B cell (primary cell): ENCODE measurements around the gene SYMPK. TPM values are rescaled to one million over a fixed set of nuclear protein-coding genes. Genes with fewer than 3 reads are reported as not detected.

Source experiments
- ATAC-seq: fragments of 200-7000 bp; cut with Tn5 transposase; one replicate; pipeline ENCODE4 v1.10.0; 2021; ENCODE audit warnings: low read depth, mild to moderate bottlenecking, moderate number of reproducible peaks, moderate library complexity
- CTCF ChIA-PET: fragments of 350-600 bp; sonication (Branson Sonifier 250); formaldehyde crosslinking; loops from one replicate; lab custom pipeline; 2021; ENCODE audit warnings: antibody characterized with exemption, inconsistent platforms; lab: Charles Lee
- POLR2A ChIA-PET: fragments of 350-600 bp; sonication (Branson Sonifier 250); formaldehyde crosslinking; loops from one replicate; lab custom pipeline; 2021; ENCODE audit warnings: antibody characterized with exemption; lab: Charles Lee
- DNase-seq: peaks from one replicate; pipeline ENCODE4 v3.0.0; 2013
- H2AFZ ChIP-seq: 2 replicates; pipeline ENCODE4 v1.6.1; 2012; ENCODE audit warnings: mild to moderate bottlenecking, low read depth, low read length; ENCODE audit not compliant: insufficient read depth, poor library complexity, severe bottlenecking
- H3K27ac ChIP-seq, 2 donors: 1 replicate in 1 of 2; 2 replicates in 1 of 2; pipeline ENCODE4 v1.5.1; 2012 to 2013; ENCODE audit warnings: low read length in 2 of 2, mild to moderate bottlenecking in 2 of 2, moderate library complexity in 1 of 2
- H3K27me3 ChIP-seq, 4 experiments: fragments of 200-600 bp in 1 of 4; sonication (generic) in 1 of 4; replicated peaks in 1 of 4; 1 replicate in 2 of 4; 2 replicates in 2 of 4; pipeline versions ENCODE4 v1.6.1 to v1.7.0; 2013 to 2016; ENCODE audit warnings: low read length in 3 of 4, mild to moderate bottlenecking in 2 of 4, mixed read lengths in 1 of 4, moderate library complexity in 1 of 4; ENCODE audit not compliant: insufficient read depth in 4 of 4, control insufficient read depth in 3 of 4; ENCODE audit errors: control extremely low read depth in 1 of 4
- H3K36me3 ChIP-seq, 2 experiments: replicated peaks in 1 of 2; 1 replicate in 1 of 2; 2 replicates in 1 of 2; pipeline versions ENCODE4 v1.6.1 to v1.7.1; 2013; ENCODE audit warnings: low read length in 1 of 2; ENCODE audit not compliant: insufficient read depth in 2 of 2, control insufficient read depth in 1 of 2; ENCODE audit errors: control extremely low read depth in 1 of 2, extremely low read depth in 1 of 2
- H3K4me1 ChIP-seq, 2 donors: fragments of 200-600 bp in 1 of 2; sonication (generic) in 1 of 2; 1 replicate in 1 of 2; 2 replicates in 1 of 2; pipeline versions ENCODE4 v1.5.1 to v1.6.1; 2013 to 2017; ENCODE audit warnings: low read length in 2 of 2; ENCODE audit not compliant: control insufficient read depth in 2 of 2, insufficient read depth in 2 of 2
- H3K4me2 ChIP-seq: replicated peaks from 2 replicates; pipeline ENCODE3; 2012; ENCODE audit warnings: mild to moderate bottlenecking, low read depth, low read length; ENCODE audit not compliant: poor library complexity, severe bottlenecking
- H3K4me3 ChIP-seq, 5 experiments: fragments of 200-600 bp in 1 of 5; sonication (generic) in 1 of 5; 1 replicate in 3 of 5; 2 replicates in 2 of 5; pipeline versions ENCODE4 v1.5.1 to v1.7.0; 2011 to 2016; ENCODE audit warnings: low read length in 4 of 5, mild to moderate bottlenecking in 4 of 5, low read depth in 2 of 5, control low read depth in 1 of 5, moderate library complexity in 1 of 5; ENCODE audit not compliant: insufficient read depth in 1 of 5; ENCODE audit errors: control extremely low read depth in 1 of 5, extremely low read depth in 1 of 5
- H3K79me2 ChIP-seq: fragments of 200-600 bp; sonication (generic); one replicate; pipeline ENCODE4 v1.6.0; 2016; ENCODE audit warnings: low read length; ENCODE audit not compliant: control insufficient read depth, insufficient read depth
- H3K9ac ChIP-seq: fragments of 200-600 bp; sonication (generic); 2 replicates; pipeline ENCODE4 v1.6.1; 2017; ENCODE audit warnings: mild to moderate bottlenecking, low read length, moderate library complexity
- H3K9me3 ChIP-seq, 3 donors: one replicate each; pipeline versions ENCODE4 v1.6.1 to v1.7.1; 2013; ENCODE audit warnings: low read length in 2 of 3; ENCODE audit not compliant: control insufficient read depth in 2 of 3, insufficient read depth in 1 of 3; ENCODE audit errors: control extremely low read depth in 1 of 3
- H4K20me1 ChIP-seq: 2 replicates; pipeline ENCODE4 v1.6.0; 2012; ENCODE audit warnings: mild to moderate bottlenecking, low read length; ENCODE audit not compliant: insufficient read depth, control insufficient read depth, poor library complexity, severe bottlenecking
- H3K27ac Mint-ChIP-seq: one replicate; pipeline ENCODE4 v1.8.0; 2021; ENCODE audit warnings: mixed read lengths
- H3K27me3 Mint-ChIP-seq: one replicate; pipeline ENCODE4 v1.8.0; 2021; ENCODE audit warnings: mixed read lengths
- H3K4me1 Mint-ChIP-seq: one replicate; pipeline ENCODE4 v1.8.0; 2021; ENCODE audit warnings: mixed read lengths
- H3K4me3 Mint-ChIP-seq: one replicate; pipeline ENCODE4 v1.8.0; 2021; ENCODE audit warnings: mixed read lengths
- H3K9me3 Mint-ChIP-seq: one replicate; pipeline ENCODE4 v1.8.0; 2022; ENCODE audit warnings: mixed read lengths; ENCODE audit not compliant: insufficient read depth
- EZH2 ChIP-seq: IDR thresholded peaks from 2 replicates; pipeline ENCODE4 v1.6.1; 2012; ENCODE audit warnings: borderline replicate concordance, low read depth, mild to moderate bottlenecking, moderate library complexity, low read length; ENCODE audit not compliant: insufficient read depth, poor library complexity, severe bottlenecking
- WGBS: methylation state at CpG from one replicate; pipeline ENCODE4 v1.1.5; 2013; ENCODE audit warnings: missing lambda C conversion rate; ENCODE audit not compliant: insufficient coverage; 5-methylcytosine and 5-hydroxymethylcytosine counted together
- intact Hi-C: fragments of 100-400 bp; cut with micrococcal nuclease; formaldehyde crosslinking; loops from one replicate; pipeline ENCODE4 v1.10.0; 2022
- polyA plus RNA-seq: library from polyadenylated mRNA; depleted of rRNA; stranded (reverse); fragments of >200 nt; gene quantifications from 2 replicates; pipeline ENCODE4 v1.2.3, GENCODE V29; 2012
- total RNA-seq, 2 donors: library from RNA; stranded (reverse); fragments of 120-200 nt in 1 of 2; gene quantifications; 1 replicate in 1 of 2; 2 replicates in 1 of 2; pipeline versions ENCODE4 v1.2.3 to v1.2.4, GENCODE V29; 2013 to 2022
- TF ChIP-seq, protein P1 (sequence below): fragments of 200-600 bp; IDR thresholded peaks from one replicate; pipeline ENCODE4 v1.8.0; 2022; ENCODE audit warnings: antibody characterized with exemption, mild to moderate bottlenecking

Gene SYMPK
- total and polyA plus RNA-seq, 2 donors (not counting 1 experiment from before 2014, with no cell fraction given), result 119 to 138 TPM

DNA sequence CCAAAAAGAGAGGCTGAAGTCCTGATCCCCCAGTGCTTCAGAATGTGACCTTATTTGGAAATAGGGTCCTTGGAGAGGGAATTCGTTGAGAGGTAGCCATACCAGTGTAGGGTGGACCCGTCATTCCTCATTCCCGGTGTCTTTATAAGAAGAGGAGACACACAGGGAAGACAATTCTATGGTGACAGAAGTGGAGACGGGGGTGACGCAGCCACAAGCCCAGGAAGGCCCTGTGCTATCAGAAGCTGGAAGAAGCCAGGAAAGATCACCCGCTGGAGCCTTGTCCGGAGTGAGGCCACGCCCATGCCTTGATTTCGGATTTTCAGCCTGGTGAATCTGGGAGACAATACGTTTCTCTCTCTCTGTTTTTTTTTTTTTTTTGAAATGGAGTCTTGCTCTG lies 42.1 kb upstream of the SYMPK start:
- POLR2A ChIA-PET, result no interaction called here
- peaks cover 0 to 5% of the 10 kb centered on the region in 2 experiments for H3K36me3 ChIP-seq
- intact Hi-C loops, result no loop called here
- no peak overlapping the region for H3K4me3 ChIP-seq
- no peak overlapping the region for H3K27ac ChIP-seq
- H3K9ac ChIP-seq, result no peak overlapping the region
- Mint-ChIP-seq H3K27ac (no peak overlapping the region), H3K27me3 (peaks cover 10% of the 10 kb centered on the region), H3K4me1 (peaks cover 23% of the 10 kb centered on the region), H3K4me3 (no peak overlapping the region), H3K9me3 (no peaks in the 10 kb centered on the region)
- no peaks in the 10 kb centered on the region for H3K9me3 ChIP-seq
- H3K79me2 ChIP-seq, result peaks cover 20% of the 10 kb centered on the region
- H4K20me1 ChIP-seq, result no peaks in the 10 kb centered on the region
- 91% methylated on average over 9 of the region's 10 CpGs for WGBS
- TF ChIP-seq, protein P1, sequence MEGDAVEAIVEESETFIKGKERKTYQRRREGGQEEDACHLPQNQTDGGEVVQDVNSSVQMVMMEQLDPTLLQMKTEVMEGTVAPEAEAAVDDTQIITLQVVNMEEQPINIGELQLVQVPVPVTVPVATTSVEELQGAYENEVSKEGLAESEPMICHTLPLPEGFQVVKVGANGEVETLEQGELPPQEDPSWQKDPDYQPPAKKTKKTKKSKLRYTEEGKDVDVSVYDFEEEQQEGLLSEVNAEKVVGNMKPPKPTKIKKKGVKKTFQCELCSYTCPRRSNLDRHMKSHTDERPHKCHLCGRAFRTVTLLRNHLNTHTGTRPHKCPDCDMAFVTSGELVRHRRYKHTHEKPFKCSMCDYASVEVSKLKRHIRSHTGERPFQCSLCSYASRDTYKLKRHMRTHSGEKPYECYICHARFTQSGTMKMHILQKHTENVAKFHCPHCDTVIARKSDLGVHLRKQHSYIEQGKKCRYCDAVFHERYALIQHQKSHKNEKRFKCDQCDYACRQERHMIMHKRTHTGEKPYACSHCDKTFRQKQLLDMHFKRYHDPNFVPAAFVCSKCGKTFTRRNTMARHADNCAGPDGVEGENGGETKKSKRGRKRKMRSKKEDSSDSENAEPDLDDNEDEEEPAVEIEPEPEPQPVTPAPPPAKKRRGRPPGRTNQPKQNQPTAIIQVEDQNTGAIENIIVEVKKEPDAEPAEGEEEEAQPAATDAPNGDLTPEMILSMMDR, result no peak
- TF ChIP-seq EZH2, result no peak
- no peak overlapping the region for H2AFZ ChIP-seq
- H3K27me3 ChIP-seq, result peaks cover 0 to 2% (median 0%) of the 10 kb centered on the region in 4 experiments
- H3K4me1 ChIP-seq, result peaks cover 16 to 19% of the 10 kb centered on the region in 2 donors
- ATAC-seq (no peak), DNase-seq (no peak)
- CTCF ChIA-PET, result no interaction called here
- H3K4me2 ChIP-seq, result no peak overlapping the region
